Measurements from ENCODE around the gene PKDREJ. TPM values are rescaled to one million over a fixed set of nuclear protein-coding genes. Genes with fewer than 3 reads are reported as not detected.

The PKDREJ gene
- total RNA-seq, 1 experiment from 2014 or later, result not detected

- TF ChIP-seq POLR2AphosphoS5 (IDR thresholded peaks at IDR 0.05; ENCODE audit: low read depth, low read length) (no peak), CTCF (IDR thresholded peaks at IDR 0.05) (no peak), REST (IDR thresholded peaks at IDR 0.05; ENCODE audit: insufficient read depth in 1 of 2, low read depth in 2 of 2, low read length in 1 of 2) (no peak)
- ChIA-PET CTCF (no interaction called here), POLR2A (no interaction called here)
- H3K9me3 ChIP-seq (ENCODE audit: control insufficient read depth, insufficient read depth, low read depth, low read length), result no peaks in the 10 kb centered on the region
- no peaks in the 10 kb centered on the region for H3K4me1 ChIP-seq (ENCODE audit: control insufficient read depth, insufficient read depth, low read length)
- DNase-seq (ENCODE audit: low read depth, low spot score), result no peak
- no peak overlapping the region for H3K4me3 ChIP-seq (ENCODE audit: low read depth in 2 of 2, low read length in 2 of 2)
- in situ Hi-C loops (cut with HindIII; ENCODE audit: low pct_unique_long_range_greater_than_20kb, low sequenced_read_pairs), result no loop called here
- BruUV-seq (replicated peaks), result no TSS peak
- ATAC-seq, result no peak
- no peaks in the 10 kb centered on the region for H3K27me3 ChIP-seq (ENCODE audit: control insufficient read depth, insufficient read depth, low read length)
- H3K27ac ChIP-seq (ENCODE audit: low read length), result no peak overlapping the region
- intact Hi-C loops (cut with micrococcal nuclease; ENCODE audit: unreplicated experiment), result no loop called here
- 0 out of 2 replicates have a peak, but pooled peaks cover 2% of the 10 kb centered on the region for H3K36me3 ChIP-seq (ENCODE audit: control insufficient read depth, insufficient read depth, low read length)
Observed at GRCh38 chr22:46275455-46276122, 12.4 kb upstream of the PKDREJ start.

- no TSS peak for BruUV-seq (replicated peaks)
- ChIA-PET CTCF (no interaction called here), POLR2A (no interaction called here)
- 0 out of 2 replicates have a peak, but pooled peaks cover 2% of the 10 kb centered on the region for H3K36me3 ChIP-seq (ENCODE audit: control insufficient read depth, insufficient read depth, low read length)
- H3K4me3 ChIP-seq (ENCODE audit: low read depth in 2 of 2, low read length in 2 of 2), result no peak overlapping the region
- in situ Hi-C loops (cut with HindIII; ENCODE audit: low pct_unique_long_range_greater_than_20kb, low sequenced_read_pairs) (no loop called here), intact Hi-C loops (cut with micrococcal nuclease; ENCODE audit: unreplicated experiment) (no loop called here)
- H3K4me1 ChIP-seq (ENCODE audit: control insufficient read depth, insufficient read depth, low read length), result peaks cover 3% of the 10 kb centered on the region
- DNase-seq (ENCODE audit: low read depth, low spot score) (no peak), ATAC-seq (no peak)
- no peaks in the 10 kb centered on the region for H3K27me3 ChIP-seq (ENCODE audit: control insufficient read depth, insufficient read depth, low read length)
- no peaks in the 10 kb centered on the region for H3K9me3 ChIP-seq (ENCODE audit: control insufficient read depth, insufficient read depth, low read depth, low read length)
- TF ChIP-seq POLR2AphosphoS5 (IDR thresholded peaks at IDR 0.05; ENCODE audit: low read depth, low read length) (no peak), REST (IDR thresholded peaks at IDR 0.05; ENCODE audit: insufficient read depth in 1 of 2, low read depth in 2 of 2, low read length in 1 of 2) (no peak), SIN3A (IDR thresholded peaks at IDR 0.05; ENCODE audit: borderline replicate concordance, insufficient read depth, low read depth, low read length) (no peak), CTCF (IDR thresholded peaks at IDR 0.05) (no peak), TCF7L2 (IDR thresholded peaks at IDR 0.05; ENCODE audit: low read depth, low read length) (no peak)
- H3K27ac ChIP-seq (ENCODE audit: low read length), result no peak overlapping the region
Observed at GRCh38 chr22:46274381-46274780, 11.2 kb upstream of the PKDREJ start.
